Loucy (cell line): Measurements from ENCODE around the gene MRPL39.

Experiments used
- EZH2phosphoT487 ChIP-seq: fragments of 200-600 bp; IDR thresholded peaks from 2 replicates; pipeline ENCODE4 v1.6.1; 2018; ENCODE audit warnings: antibody characterized with exemption, mild to moderate bottlenecking, moderate library complexity, borderline replicate concordance
- TF ChIP-seq, protein P1 (sequence below): fragments of 200-600 bp; sonication (generic); conservative IDR thresholded peaks from 2 replicates; pipeline ENCODE4 v1.5.1; 2014; ENCODE audit warnings: mild to moderate bottlenecking, antibody characterized with exemption, low read length

DNA sequence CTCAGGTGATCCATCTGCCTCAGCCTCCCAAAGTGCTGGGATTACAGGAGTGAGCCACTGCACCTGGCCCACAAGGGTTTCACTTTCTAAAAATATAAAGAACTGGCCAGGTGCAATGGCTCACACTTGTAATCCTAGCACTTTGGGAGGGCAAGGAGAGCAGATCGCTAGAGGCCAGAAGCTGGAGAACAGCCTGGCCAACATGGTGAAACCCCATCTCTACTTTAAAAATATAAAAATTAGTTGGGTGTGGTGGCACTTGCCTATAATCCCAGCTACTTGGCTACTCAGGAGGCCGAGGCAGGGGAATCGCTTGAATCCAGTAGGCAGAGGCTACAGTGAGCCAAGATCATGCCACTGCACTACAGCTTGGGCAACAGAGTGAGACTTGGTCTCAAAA lies 25.7 kb downstream of the MRPL39 start:
- TF ChIP-seq, protein P1, sequence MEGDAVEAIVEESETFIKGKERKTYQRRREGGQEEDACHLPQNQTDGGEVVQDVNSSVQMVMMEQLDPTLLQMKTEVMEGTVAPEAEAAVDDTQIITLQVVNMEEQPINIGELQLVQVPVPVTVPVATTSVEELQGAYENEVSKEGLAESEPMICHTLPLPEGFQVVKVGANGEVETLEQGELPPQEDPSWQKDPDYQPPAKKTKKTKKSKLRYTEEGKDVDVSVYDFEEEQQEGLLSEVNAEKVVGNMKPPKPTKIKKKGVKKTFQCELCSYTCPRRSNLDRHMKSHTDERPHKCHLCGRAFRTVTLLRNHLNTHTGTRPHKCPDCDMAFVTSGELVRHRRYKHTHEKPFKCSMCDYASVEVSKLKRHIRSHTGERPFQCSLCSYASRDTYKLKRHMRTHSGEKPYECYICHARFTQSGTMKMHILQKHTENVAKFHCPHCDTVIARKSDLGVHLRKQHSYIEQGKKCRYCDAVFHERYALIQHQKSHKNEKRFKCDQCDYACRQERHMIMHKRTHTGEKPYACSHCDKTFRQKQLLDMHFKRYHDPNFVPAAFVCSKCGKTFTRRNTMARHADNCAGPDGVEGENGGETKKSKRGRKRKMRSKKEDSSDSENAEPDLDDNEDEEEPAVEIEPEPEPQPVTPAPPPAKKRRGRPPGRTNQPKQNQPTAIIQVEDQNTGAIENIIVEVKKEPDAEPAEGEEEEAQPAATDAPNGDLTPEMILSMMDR: no peak
- TF ChIP-seq EZH2phosphoT487: no peak
